ENCODE data around the gene WWC1.

The WWC1 gene

GRCh38 chr5:168451565-168451964 lies 160.1 kb downstream of the WWC1 start:
- DNase-seq = no peak

GRCh38 chr5:168455201-168455600 lies 163.8 kb downstream of the WWC1 start:
- DNase-seq = no peak

- no peak for DNase-seq
Observed at GRCh38 chr5:168457542-168457941, 166.1 kb downstream of the WWC1 start.

GRCh38 chr5:168460606-168461005 lies 169.2 kb downstream of the WWC1 start:
- DNase-seq = no peak

- DNase-seq = no peak
Observed at GRCh38 chr5:168463081-168463480, 171.6 kb downstream of the WWC1 start.

GRCh38 chr5:168464214-168464613 lies 172.8 kb downstream of the WWC1 start:
- no peak for DNase-seq

- DNase-seq = no peak
Observed at GRCh38 chr5:168464641-168465040, 173.2 kb downstream of the WWC1 start.

GRCh38 chr5:168467755-168468330 lies 176.4 kb downstream of the WWC1 start:
- DNase-seq = peak; percentile 53

GRCh38 chr5:168468836-168469235 lies 177.4 kb downstream of the WWC1 start:
- no peak for DNase-seq

GRCh38 chr5:168469816-168470215 lies 178.4 kb downstream of the WWC1 start:
- no peak for DNase-seq

GRCh38 chr5:168471785-168472184 lies 180.3 kb downstream of the WWC1 start:
- DNase-seq = no peak

GRCh38 chr5:168472329-168472728 lies 180.9 kb downstream of the WWC1 start:
- DNase-seq = no peak

- DNase-seq = no peak
Observed at GRCh38 chr5:168474319-168474718, 182.9 kb downstream of the WWC1 start.

- no peak for DNase-seq
Observed at GRCh38 chr5:168477060-168477459, 185.6 kb downstream of the WWC1 start.

GRCh38 chr5:168479166-168479565 lies 187.7 kb downstream of the WWC1 start:
- DNase-seq = no peak

- no peak for DNase-seq
Observed at GRCh38 chr5:168480601-168481000, 189.2 kb downstream of the WWC1 start.

GRCh38 chr5:168481330-168481788 lies 189.9 kb downstream of the WWC1 start:
- DNase-seq = no peak

- no peak for DNase-seq
Observed at GRCh38 chr5:168482361-168482760, 190.9 kb downstream of the WWC1 start.

GRCh38 chr5:168486136-168486879 lies 194.9 kb downstream of the WWC1 start, which contains the start of gene RARS1:
Gene RARS1, plus strand, starts transcription at chr5:168486471. Its CDS starts 28 bp downstream, at chr5:168486499.
- DNase-seq = peak; percentile 67

GRCh38 chr5:168489059-168489458 lies 197.6 kb downstream of the WWC1 start:
- no peak for DNase-seq

GRCh38 chr5:168494057-168494555 lies 202.7 kb downstream of the WWC1 start:
- DNase-seq = no peak

- no peak for DNase-seq
Observed at GRCh38 chr5:168502563-168503237, 211.3 kb downstream of the WWC1 start.

GRCh38 chr5:168513861-168514428 lies 222.5 kb downstream of the WWC1 start:
- no peak for DNase-seq
